ENCODE measurements around the gene TNIP1. TPM values are rescaled to one million over a fixed set of nuclear protein-coding genes. Genes with fewer than 3 reads are reported as not detected.

Gene TNIP1
- polyA plus RNA-seq, 1 experiment: 42.6 TPM

- Histone ChIP-seq H3K9me3 (ENCODE audit: control insufficient read depth, insufficient read depth, low read length) (no peaks in the 10 kb centered on the region), H3K27ac (ENCODE audit: low read depth, low read length) (no peak overlapping the region), H3K27me3 (ENCODE audit: control insufficient read depth, insufficient read depth, low read length) (no peaks in the 10 kb centered on the region), H3K4me3 (ENCODE audit: low read depth, low read length) (no peak overlapping the region)
- TF ChIP-seq CTCF (IDR thresholded peaks at IDR 0.05; ENCODE audit: low read depth, low read length): no peak
- CTCF ChIA-PET: interaction anchor here (1.2 to 1.4 kb wide), 4 partner anchors 18 to 135 kb away, joined by 3 to 7 read pairs (median 4); no protein-coding TSS in a partner anchor
- DNase-seq (ENCODE audit: low read depth, low spot score): no peak
- POLR2A ChIA-PET: no interaction called here
Observed at GRCh38 chr5:151030056-151030336, 50.8 kb downstream of the TNIP1 start.

- TF ChIP-seq CTCF (IDR thresholded peaks at IDR 0.05; ENCODE audit: low read depth, low read length): no peak
- POLR2A ChIA-PET: no interaction called here
- no peaks in the 10 kb centered on the region for H3K27me3 ChIP-seq (ENCODE audit: control insufficient read depth, insufficient read depth, low read length)
Observed at GRCh38 chr5:151029179-151030055, 51.4 kb downstream of the TNIP1 start.

GRCh38 chr5:151028717-151029116 is 52.1 kb downstream of the TNIP1 start:
- TF ChIP-seq CTCF (IDR thresholded peaks at IDR 0.05; ENCODE audit: low read depth, low read length): no peak
- no peak overlapping the region for H3K27ac ChIP-seq (ENCODE audit: low read depth, low read length)
- DNase-seq (ENCODE audit: low read depth, low spot score): no peak
- no peaks in the 10 kb centered on the region for H3K9me3 ChIP-seq (ENCODE audit: control insufficient read depth, insufficient read depth, low read length)
- ChIA-PET POLR2A (no interaction called here), CTCF (no interaction called here)
- H3K4me3 ChIP-seq (ENCODE audit: low read depth, low read length): no peak overlapping the region
- H3K27me3 ChIP-seq (ENCODE audit: control insufficient read depth, insufficient read depth, low read length): no peaks in the 10 kb centered on the region

More at GRCh38 chr5:151029179-151030055, 51.4 kb downstream of the TNIP1 start:
- no peak overlapping the region for H3K27ac ChIP-seq (ENCODE audit: low read depth, low read length)
- CTCF ChIA-PET: interaction anchor here (1.2 to 1.4 kb wide), 4 partner anchors 18 to 136 kb away, joined by 3 to 7 read pairs (median 4); no protein-coding TSS in a partner anchor
- no peak overlapping the region for H3K4me3 ChIP-seq (ENCODE audit: low read depth, low read length)
- H3K9me3 ChIP-seq (ENCODE audit: control insufficient read depth, insufficient read depth, low read length): no peaks in the 10 kb centered on the region
- DNase-seq (ENCODE audit: low read depth, low spot score): no peak

- DNase-seq (ENCODE audit: low read depth, low spot score): no peak
- ChIA-PET POLR2A (no interaction called here), CTCF (no interaction called here)
- Histone ChIP-seq H3K27ac (ENCODE audit: low read depth, low read length) (no peak overlapping the region), H3K4me3 (ENCODE audit: low read depth, low read length) (no peak overlapping the region), H3K27me3 (ENCODE audit: control insufficient read depth, insufficient read depth, low read length) (no peaks in the 10 kb centered on the region), H3K9me3 (ENCODE audit: control insufficient read depth, insufficient read depth, low read length) (no peaks in the 10 kb centered on the region)
- no peak for TF ChIP-seq CTCF (IDR thresholded peaks at IDR 0.05; ENCODE audit: low read depth, low read length)
Observed at GRCh38 chr5:151027961-151028479, 52.8 kb downstream of the TNIP1 start.

GRCh38 chr5:151026679-151027078 is 54.2 kb downstream of the TNIP1 start:
- DNase-seq (ENCODE audit: low read depth, low spot score): no peak
- POLR2A ChIA-PET: no interaction called here
- H3K27me3 ChIP-seq (ENCODE audit: control insufficient read depth, insufficient read depth, low read length): no peaks in the 10 kb centered on the region
- no peaks in the 10 kb centered on the region for H3K9me3 ChIP-seq (ENCODE audit: control insufficient read depth, insufficient read depth, low read length)
- CTCF ChIA-PET: interaction anchor here (1.1 kb wide), 1 partner anchor 21 kb away, joined by 3 read pairs; no protein-coding TSS in a partner anchor
- TF ChIP-seq CTCF (IDR thresholded peaks at IDR 0.05; ENCODE audit: low read depth, low read length): no peak
- no peak overlapping the region for H3K4me3 ChIP-seq (ENCODE audit: low read depth, low read length)
- no peak overlapping the region for H3K27ac ChIP-seq (ENCODE audit: low read depth, low read length)

All from AG04450 (cell line).